Stimulated activated CD4-positive, alpha-beta T cell treated with anti-CD3 and anti-CD28 coated beads, Interleukin-1b, Interleukin-23, amount 100 ng/mL, for 4 hours (primary cell): ENCODE results near the gene GNG8.

ENCODE experiments used
- DNase-seq, 2 donors: peaks; one replicate each; pipeline ENCODE4 v3.0.0-alpha.2; 2020; ENCODE audit warnings: low read depth in 2 of 2

GNG8 gene

DNA sequence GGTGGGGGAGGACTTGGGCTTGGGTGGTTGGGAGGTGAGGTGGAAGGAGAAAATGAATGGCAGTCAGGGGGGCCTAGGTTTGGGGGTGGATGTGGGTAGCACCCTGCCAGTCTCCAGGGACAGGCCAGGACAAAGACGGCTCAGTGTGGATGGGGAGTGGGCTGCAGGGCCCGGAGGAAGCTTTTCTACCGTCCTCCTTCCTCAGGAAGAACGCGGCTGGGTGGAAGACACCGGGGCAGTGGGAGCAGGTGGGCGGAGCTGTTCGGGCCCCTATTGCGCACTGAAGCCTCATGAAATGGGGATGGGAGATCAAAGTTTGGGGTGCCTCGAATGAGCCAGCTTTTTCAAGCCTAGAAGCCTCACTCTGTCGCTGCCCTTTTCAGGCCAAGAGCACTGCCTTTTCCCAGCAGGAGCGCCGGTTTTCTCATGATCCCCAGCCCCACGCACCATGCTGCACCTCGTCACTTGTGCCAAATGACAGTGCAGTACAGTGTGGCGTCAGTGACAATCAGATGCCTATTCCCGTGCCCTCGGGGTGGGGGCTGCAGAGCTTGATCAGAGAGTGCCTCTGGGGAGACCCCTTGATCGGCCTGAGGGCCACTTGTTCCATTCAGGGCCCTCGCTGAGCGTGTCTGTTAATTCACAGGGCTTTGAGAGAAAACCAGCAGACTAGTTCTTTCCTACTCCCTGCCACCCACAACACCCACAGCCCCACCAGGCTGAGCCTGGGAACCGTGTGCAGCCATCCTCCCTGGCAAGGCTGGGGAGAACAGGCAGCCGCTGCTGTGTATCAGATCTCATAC, 33.4 kb downstream of the GNG8 start:
- DNase-seq: peak; percentile 43 to 49

DNA sequence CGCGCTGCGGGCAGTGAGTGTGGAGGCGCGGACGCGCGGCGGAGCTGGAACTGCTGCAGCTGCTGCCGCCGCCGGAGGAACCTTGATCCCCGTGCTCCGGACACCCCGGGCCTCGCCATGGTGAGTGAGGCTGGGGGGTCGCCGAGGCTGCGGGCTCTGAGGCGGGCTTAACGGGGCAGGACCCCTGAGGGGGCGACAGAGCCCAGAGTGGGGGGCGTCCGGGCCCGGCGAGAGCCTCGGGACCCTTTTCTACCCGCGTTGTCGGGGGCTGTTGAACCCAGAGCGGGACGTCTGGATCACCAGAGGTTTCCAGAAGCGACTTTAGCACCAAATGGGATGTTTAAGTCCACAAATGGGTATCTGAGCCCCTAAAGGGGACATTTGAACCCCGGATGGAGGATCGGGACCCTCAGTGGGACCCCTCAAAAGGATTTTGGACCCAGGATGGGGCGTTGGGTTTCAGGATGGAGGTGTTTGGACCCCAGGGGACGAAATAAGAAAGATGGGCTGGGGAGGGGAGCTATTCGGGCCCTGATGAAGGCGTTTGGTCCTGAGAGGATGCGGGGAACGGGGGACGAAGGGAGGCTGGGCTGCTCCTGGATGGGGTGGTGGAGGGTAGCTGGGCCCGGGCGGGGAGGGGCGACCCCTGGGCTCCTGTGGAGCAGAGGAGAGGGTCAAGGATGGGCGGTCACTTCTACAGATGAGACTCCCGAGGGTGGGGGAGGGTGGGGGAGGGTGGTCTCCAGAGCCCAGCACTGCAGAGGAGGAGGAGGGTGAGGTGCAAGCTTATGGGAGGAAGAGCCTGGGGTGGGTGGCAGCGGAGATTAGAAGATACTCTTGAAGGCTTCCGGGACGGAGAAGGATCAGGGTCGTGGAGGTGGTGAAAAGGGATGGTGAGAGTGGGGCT, 34.4 kb downstream of the GNG8 start, which contains the start of gene CALM3:
CALM3 (plus strand) TSS at position 13 of the 907 bp plus-strand sequence; CDS start at position 118, 105 bp downstream.
- DNase-seq: no peak

DNA sequence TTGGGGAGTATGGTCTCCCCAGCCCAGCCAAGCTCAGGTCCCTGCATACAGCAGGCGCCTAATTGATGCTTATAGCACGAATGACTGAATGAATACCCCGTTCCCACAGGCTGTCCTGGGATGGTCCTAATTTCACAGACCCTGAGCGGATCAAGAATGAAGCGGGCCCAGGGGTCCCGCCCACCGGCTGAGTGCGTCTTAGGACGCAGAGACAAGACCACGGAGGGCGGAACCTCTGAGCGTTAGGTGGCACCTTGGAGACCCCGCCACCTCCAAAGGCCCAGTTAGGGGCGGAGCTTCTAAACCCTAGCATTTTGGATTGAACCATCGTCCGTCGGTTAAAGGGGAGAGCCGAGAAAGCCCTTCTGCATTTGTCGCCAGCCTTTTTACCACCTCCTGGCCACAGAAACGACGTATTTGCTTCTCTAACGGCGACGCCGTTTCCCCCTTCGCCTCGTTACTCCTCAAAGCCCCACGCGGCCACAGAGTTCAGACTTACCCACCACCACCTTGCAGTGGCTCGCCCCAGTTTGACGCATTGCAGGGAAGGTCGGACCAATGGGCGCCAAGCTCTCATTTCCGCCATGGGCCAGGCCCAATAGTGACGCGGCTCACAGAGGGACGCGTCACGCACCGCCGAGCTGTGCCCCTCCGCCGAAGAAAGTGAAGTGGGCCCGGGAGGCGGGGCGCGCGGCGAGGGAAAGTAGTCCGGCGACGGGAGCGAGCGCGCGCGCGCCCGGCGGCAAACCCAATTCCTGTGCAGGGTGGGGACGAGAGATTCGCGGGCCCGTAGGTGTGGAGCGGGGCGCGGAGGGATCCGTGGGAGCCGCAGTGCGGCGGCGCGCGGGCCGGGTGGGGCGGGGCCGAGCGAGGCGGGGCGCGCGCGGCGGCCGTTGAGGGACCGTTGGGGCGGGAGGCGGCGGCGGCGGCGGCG, 35.4 kb downstream of the GNG8 start:
- peak; percentile 97 for DNase-seq

DNA sequence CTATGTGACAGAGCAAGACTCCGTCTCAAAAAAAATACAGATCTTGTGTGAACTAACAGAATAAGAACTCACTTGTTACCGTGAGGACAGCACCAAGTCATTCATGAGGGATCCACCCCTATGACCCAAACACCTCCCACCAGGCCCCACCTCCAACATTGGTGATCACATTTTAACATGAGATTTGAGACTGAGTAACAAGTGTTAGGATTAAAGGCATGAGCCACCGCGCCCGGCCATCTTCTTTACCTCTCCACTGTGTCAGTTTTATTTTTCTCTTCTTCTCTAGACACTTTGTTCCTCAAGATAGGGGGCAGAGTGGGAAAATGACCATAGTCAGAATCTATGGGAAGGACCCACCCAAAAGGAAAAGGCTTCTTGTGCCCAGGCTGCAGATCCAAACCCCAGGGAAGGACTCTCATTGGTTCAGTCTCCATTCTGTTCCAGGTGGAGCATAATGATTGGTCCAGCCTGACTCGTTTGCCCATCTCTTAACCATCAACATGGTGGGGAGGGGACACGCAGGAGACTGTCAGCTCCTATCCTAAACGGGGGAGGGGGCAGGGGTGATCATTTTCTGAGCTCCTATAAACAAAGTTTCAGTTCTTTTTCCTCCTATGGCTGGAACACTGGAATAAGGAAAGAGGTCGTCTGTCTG, 36.2 kb downstream of the GNG8 start:
- DNase-seq: no peak

DNA sequence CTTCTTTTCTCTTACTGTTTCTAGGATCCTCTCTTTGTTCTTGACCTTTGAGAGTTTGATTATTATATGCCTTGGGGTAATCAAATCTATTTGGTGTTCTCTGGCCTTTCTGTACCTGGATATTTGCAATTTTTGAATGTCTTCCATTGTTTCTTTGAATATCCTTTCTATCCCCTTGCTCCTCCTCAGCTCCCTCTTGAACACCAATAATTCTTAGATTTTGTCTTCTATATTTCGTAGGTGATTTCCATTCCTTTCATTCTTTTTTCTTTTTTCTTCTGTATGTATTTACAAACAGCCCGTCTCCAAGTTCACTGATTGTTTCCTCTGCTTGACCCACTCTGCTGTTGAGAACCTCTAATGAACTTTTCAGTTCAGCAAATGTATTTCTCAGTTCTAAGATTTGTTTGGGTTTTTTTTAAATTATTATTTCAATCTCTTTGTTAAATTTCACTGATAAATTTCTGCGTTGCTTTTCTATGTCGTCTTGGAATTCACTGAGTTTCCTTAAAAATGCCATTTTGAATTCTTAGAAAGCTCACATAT, 37.6 kb downstream of the GNG8 start:
- DNase-seq: no peak

DNA sequence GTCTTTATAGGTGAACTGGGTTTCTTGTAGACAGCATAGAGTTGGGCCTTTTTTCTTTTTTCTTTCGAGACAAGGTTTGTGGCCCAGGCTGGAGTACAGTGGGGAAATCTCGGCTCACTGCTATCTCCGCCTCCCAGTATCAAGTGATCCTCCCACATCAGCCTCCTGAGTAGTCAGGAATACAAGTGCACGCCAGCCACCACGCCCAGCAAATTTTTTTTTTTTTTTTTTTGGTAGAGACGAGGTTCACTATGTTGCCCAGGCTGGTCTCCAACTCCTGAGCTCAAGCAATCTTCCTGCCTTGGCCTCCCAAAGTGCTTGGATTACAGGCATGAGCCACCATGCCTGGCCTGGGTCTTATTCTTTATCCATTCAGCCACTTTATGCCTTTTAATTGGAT, 40.0 kb downstream of the GNG8 start:
- no peak for DNase-seq

DNA sequence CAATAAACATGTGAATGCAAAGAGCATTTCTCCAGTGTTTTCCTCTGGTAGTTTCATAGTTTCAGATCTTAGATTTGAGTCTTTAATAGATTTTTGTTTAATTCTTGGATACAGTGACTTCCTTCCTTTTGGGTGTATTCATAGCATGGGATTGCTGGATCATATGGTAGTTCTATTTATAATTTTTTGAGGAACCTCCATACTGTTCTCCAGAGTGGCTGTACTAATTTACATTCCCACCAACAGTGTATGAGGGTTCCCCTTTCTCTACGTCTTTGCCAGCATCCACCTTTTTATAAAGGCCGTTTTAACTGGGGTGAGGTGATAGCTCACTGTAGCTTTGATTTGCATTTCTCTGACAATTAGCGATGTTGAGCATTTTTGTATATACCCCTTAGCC, 44.1 kb downstream of the GNG8 start:
- no peak for DNase-seq

DNA sequence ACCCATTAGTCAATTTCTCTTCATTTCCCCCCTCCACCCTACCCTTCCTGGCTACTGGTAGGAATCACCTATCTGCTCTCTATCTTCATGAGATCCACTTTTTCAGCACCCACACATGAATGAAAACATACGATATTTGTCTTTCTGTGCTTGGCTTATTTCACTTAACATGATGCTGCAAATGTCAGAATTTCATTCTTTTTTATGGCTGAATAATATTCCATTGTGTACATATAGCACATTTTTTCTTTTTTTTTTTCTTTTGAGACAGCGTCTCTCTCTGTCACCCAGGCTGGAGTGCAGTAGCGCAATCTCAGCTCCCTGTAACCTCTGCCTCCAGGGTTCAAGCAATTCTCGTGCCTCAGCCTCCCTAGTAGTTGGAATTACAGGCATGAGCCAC, 44.7 kb downstream of the GNG8 start:
- DNase-seq: no peak

DNA sequence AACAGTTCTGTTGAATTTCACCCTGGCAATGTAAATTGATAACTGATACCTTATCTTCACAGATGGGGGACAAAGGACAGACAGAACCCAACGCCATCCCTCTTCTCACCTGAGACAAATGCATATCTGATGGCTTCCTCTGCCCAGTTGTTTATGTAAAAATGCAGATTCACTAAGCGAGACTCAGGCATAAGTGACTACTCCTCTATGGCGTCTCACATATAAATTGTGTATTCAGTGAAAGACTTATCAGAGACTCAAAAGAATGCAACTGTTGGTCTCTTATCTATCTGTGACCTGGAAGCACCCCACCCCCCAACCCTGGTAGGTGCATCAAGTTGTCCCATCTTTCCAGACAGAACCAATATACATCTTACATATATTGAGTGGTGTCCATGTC, 48.1 kb downstream of the GNG8 start:
- DNase-seq: no peak

DNA sequence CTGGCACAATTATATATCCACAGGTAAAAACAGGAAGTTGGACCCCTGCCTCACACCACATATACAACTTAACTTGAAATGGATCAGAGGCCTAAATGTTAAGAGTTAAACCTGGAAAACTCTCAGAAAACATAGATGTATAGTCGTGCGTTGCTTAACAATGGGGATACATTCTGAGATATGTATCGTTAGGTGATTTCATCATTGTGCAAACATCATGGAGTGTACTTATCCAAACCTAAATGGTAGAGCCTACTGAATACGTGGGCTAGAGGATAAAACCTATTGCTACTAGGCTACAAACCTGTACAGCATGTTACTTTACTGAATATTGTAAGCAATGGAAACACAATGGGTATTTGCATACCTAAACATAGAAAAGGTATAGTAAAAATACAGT, 49.7 kb downstream of the GNG8 start:
- DNase-seq: no peak

DNA sequence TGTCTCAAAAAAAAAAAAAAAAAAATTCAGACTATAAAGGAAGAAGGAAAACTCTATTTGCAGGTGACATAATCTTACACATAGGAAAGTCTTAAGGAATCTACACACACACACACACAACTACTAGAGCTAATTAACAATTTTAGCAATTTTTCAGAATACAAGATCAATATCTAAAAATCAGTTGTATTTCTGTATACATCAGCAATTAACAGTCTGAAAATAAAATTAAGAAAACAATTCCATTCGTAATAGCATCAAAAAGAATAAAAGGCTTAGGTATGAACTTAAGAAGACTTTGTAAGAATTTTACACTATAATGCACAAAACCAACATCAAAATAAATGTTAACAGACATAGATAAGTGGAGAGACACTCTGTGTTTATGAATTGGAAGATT, 50.5 kb downstream of the GNG8 start:
- DNase-seq: no peak
